Pulmonary artery endothelial cell (primary cell): ENCODE results near the gene NSUN5. TPM values are rescaled to one million over a fixed set of nuclear protein-coding genes. Genes with fewer than 3 reads are reported as not detected.
"Not testable (repeated sequence)": the region's sequence is repeated elsewhere in the genome, so short reads cannot be mapped to it uniquely, and the experiment has no call there.

Experiments used
- DNase-seq: peaks from one replicate; pipeline ENCODE4 v3.0.0-alpha.2; 2011; ENCODE audit warnings: low read depth, low spot score
- total RNA-seq: library from RNA; depleted of rRNA; stranded (reverse); fragments of >200 nt; gene quantifications from 2 replicates; pipeline ENCODE4 v1.2.3, GENCODE V29; 2014

Gene NSUN5
- total RNA-seq, 1 donor from 2014 or later = 7.8 TPM

DNA sequence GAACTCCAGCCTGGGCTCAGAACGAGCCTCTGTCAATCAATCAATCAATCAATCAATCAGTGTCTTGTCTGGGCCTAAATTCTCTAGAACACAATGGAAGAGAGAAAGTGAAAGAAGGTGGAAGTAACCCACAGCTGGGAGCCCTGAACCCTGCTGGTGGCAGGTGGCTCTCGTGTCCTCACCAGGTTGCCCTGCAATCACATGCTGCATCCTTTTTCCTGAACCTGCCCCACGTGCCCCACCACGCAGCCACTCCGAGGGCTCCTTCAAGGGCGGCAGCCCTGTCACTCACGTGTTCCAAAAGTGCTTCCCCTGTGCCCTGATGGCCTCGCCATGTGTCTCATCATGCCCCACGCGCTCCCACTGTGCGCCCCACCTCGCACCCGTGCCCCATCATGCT, 18.8 kb upstream of the NSUN5 start:
- DNase-seq = not testable (repeated sequence)

DNA sequence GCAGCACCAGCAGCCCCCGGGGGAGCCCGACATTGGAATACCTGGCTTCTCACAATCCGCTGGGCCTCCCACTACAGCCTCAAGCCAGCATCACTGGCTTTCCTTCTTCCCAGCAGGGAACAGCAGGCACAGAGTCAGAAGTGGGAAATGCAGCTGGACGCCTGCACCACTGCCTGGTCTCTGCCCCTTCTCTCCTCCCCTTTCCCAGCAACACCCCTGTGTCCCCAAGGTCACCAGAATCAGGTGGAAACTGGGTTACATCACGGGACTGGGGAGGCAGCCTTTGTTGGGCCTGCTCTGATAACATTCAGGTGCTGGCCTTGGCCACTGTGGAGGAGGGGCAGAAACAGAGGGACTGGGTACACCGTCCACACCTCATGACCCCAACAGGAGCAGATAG, 16.8 kb upstream of the NSUN5 start:
- DNase-seq = not testable (repeated sequence)

DNA sequence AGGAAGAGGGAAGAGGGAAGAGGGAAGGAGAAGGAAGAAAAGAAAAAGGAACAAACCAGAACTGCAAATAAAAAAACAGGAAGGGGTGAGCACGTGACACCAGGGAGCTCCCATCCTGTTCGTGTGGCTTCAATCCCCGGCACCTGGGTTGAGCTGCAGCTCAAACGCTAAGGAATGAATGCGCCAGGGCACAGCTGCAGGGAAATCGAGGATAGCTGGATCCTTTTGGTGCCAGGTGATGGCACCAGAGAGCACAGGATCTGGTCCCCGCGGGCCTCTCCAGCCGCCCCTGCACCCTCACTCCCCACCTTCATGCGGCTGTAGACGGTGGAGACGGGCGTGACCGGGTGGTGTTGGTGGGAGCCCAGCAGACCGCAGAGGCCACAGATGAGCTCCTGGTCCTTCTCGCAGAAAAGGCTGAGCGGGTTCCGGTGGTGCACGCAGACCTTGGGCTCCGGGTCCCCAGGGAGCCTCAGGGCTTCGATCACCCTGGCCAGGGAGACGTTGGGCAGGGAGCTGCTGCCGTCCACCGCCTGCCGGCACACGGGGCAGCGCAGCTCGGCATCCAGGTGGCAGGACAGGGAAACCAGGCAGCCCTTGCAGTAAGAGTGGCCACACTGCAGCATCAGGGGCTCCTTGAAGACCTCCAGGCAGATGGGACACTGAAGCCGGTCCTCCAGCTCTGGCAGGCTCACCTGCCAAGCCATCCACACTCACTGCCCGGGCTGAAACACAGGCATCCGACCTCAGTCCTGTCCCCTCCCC, 15.6 kb upstream of the NSUN5 start:
- not testable (repeated sequence) for DNase-seq

- not testable (repeated sequence) for DNase-seq
Measured at GRCh38 chr7:73323434-73324080, 14.9 kb upstream of the NSUN5 start.

DNA sequence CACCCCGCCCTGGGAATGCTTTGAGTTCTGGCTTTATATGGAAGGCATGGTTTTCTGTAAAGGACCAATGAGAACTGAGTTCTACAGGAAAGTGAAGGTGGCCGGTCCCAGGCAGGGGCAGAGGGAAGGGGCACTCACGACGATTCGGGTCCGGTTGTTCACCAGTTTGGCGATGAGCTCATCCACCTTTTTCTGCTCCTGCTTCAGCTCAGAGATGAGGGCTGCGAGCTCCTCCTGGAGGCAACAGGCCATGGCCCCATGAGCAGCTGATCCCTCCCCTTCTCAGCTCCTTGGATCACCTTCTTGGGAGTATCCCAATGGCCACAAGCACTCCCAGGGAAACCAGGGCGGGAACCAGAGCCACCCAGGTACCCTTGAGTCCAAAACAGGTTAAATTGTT, 11.4 kb upstream of the NSUN5 start:
- DNase-seq = not testable (repeated sequence)

GRCh38 chr7:73319541-73319940, 10.9 kb upstream of the NSUN5 start:
- not testable (repeated sequence) for DNase-seq

DNA sequence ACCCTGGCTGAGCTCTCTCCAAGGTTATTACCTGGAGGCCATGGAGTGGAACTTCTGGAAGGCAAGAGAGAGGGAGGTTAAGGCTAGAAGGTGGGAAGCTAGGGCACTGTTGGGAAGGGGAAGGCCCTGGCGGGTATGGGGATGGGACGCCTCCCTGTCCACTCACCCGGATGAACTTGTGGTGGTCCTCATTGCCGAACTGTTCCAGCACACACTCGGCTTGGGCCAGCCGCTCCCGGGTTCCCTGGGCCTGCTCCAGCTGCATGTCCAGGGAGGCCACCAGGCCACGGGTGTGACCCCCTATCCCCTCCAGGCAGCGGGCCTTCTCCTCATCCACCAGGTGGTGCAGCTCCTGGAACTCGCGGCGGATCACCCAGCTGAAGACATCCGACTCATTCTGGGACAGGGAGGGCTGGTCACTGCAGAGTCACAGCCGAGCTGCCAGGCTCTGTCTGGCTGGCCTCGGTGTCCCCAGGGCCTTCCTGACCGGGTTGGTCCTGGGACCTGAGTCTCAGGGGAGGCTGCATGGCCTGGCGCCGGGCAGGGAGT, 10.1 kb upstream of the NSUN5 start:
- DNase-seq = not testable (repeated sequence)

DNA sequence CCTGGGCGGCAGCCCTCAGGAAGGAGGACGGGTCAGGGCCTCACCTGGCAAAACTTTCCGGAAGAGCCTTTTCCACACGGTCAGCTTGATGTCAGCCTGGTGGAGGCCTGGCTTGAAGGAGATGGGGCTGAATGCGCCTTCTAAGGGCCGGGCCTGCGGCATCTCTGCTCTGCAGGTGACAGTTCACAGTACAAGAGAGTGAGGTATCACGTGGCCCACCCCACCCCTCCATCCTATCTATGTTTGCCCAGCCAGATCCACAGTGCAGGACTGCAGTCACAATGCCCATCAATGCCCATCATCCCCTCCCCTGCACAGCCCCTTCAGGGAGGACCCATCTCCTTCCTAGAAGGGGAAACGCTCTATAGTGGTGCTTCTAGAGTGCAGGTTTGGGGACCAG, 7.9 kb upstream of the NSUN5 start:
- DNase-seq = no peak

DNA sequence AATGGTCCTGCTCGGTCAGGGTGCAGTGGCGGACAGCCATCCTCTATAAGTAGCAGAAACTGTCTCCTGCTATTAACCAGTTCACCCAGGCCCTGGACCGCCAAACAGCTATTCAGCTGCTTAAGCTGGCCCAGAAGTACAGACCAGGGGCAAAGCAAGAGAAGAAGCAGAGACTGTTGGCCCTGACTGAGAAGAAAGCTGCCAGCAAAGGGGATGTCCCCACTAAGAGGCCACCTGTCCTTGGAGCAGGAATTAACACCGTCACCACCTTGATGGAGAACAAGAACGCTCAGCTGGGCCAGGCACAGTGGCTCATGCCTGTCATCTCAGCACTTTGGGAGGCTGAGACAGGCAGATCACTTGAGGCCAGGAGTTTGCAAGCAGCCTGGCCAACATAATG, 5.6 kb upstream of the NSUN5 start:
- no peak for DNase-seq

DNA sequence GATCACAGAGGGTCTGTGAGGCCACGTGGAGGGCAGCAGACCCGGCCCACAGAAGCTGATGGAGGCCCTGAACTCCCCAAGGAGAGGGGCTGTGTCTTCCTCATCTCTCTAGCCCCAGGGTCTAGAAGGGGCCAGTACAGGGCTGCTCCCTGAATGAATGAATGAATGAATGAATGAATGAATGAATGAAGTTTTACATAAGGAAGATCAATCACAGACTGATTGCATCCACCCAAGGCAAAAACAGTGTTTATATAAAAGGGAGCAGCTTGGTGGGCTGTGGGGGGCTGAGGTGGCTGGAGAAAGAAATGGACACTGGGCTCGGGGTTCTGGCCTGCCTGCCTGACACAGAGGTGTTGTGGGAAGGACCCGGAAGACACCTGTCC, 4.9 kb upstream of the NSUN5 start:
- DNase-seq = no peak

GRCh38 chr7:73312831-73313520, 4.3 kb upstream of the NSUN5 start:
- DNase-seq = no peak

DNA sequence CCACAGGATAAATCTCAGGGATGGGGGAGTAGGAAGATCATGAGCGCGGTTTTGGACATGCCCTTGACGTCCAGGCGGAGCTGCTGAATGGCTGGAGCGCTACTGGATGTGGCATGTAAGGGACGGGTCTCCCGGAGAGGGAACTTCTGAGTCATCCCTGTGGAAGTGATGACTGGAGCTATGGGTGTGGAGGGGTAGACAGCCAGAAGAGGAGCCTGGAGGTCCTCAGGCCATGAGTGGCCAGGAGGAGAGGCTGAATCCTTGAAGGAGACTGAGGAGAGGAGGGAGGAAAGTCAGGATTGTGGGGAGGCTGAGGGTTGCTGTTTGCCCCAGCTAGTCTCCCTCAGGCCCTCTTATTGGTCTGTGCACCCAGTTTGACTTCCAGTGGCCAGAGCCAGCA, 2.8 kb upstream of the NSUN5 start:
- not testable (repeated sequence) for DNase-seq

DNA sequence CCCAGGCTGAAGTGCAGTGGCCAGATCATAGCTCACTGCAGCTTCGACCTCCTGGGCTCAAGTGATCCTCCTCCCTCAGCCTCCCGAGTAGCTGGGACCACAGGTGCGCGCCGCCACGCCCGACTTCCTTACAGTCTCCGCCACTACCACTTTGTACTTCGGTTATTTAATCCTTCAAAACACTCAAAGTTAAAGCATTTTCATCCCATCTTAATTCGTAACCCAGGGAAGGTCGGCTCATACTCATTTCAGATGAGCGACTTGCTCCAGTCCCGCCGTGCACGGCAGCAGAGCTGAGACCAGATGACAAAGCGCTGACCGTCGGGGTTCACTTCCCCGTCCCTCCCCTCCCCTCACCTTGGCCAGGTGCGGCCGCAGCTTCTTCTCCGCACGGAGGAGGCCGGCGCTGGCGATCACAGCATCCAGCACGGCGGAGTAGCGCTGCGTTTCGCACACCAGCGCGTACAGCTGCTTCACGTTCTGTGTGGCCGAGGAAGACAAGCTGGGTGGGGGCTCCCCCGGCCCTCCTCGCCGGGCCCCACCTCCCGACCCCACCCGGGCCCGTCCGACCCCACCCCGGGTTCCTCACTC, 457 bp downstream of the NSUN5 start:
- DNase-seq = no peak

- DNase-seq = no peak
Measured at GRCh38 chr7:73307436-73307835, 1.2 kb downstream of the NSUN5 start.

- DNase-seq = not testable (repeated sequence)
Measured at GRCh38 chr7:73304612-73305387, 3.8 kb downstream of the NSUN5 start.

GRCh38 chr7:73304071-73304470, 4.6 kb downstream of the NSUN5 start:
- no peak for DNase-seq

- no peak for DNase-seq
Measured at GRCh38 chr7:73303546-73303945, 5.1 kb downstream of the NSUN5 start.

- not testable (repeated sequence) for DNase-seq
Measured at GRCh38 chr7:73302846-73303245, 5.8 kb downstream of the NSUN5 start.

- DNase-seq = not testable (repeated sequence)
Measured at GRCh38 chr7:73301108-73301507, 7.5 kb downstream of the NSUN5 start.

DNA sequence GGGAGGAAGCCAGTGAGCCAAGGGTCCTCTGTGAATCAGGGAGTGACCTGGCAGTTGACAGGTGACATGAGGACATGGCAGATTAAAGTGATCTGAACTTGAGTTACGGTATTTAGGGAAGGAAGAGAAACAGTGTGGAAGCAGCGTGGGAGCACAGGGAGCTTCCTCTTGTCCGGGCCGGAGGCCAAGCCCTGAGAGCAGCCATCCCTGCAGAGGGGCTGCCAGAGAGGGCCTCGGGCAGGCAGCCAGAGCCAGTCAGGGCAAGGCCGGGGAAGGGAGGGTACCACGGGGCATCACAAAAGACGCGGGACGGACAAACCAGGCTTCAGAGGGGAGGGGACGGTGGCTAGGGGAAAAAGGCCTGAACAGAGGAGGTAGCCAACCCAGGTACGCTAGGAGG, 8.8 kb downstream of the NSUN5 start:
- not testable (repeated sequence) for DNase-seq

DNA sequence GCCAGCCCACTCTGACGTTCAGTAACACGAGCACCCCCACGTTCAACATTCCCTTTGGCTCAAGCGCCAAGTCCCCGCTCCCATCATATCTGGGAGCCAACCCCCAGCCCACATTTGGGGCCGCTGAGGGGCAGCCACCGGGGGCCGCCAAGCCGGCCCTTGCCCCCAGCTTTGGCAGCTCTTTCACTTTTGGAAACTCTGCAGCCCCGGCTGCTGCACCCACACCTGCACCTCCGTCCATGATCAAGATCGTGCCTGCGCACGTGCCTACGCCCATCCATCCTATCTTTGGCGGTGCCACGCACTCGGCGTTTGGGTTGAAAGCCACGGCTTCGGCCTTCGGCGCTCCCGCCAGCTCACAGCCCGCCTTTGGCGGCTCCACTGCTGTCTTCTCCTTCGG, 10.9 kb downstream of the NSUN5 start:
- DNase-seq = not testable (repeated sequence)
